ENCODE results near the gene NHLRC3.
"Not testable (repeated sequence)": the region's sequence is repeated elsewhere in the genome, so short reads cannot be mapped to it uniquely, and the experiment has no call there.

Gene NHLRC3

DNA sequence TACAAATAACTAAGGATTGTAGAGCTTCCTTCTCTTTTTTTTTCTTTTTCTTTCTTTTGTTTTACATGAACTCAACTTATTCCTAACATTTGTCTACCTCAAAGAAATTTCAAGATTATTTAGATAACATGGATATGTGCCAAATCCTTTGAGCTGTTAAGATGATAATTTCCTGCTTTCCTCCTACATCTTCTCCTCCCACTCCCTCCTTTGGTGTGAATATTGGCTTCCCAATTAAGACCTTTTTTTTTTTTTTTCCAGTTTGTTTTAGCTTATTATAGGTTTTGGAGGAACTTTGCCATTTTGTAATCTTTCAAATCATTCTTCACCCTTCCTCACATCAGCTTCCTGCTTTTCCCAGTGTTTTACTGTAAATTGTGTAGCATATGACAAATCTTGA, 10.6 kb downstream of the NHLRC3 start:
- no peak for DNase-seq

DNA sequence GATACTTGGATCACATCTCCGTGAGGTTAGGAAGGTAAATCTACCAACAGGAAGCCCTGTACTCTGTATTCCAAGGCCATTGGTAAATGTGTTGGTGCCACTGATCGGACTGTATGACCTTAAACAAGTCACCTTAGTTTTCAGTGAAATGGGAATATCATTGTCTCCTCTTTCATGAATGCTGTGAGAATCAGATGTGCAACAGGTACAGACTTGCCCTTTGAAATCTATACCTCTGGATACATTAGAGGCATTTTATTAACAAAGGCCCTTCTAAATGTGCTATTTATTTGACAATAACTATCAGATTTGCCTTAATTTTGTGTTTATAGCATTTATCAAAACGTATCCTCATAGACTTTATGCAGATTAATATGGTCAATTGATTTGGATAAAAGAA, 11.0 kb downstream of the NHLRC3 start:
- DNase-seq, result no peak

DNA sequence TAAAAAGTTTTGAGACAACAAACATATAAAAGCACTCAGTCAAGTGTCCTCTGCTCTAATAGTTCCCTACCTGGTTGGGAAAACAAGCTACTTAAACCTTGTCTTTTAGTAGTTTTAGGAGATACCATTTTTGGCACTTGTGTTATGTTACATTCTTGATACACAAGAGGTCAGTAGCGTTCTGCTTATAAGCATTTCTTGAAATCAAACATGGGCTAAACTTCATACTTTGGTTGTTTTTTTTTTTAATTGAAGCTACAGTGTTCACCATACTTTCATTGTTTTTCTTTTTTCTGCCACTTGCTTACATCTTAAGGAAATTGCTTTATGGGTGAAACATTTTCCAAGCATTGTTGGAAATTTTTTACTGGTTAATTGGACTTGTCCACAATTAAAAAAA, 12.9 kb downstream of the NHLRC3 start:
- no peak for DNase-seq

GRCh38 chr13:39052944-39053343, 14.7 kb downstream of the NHLRC3 start:
- no peak for DNase-seq

GRCh38 chr13:39054112-39054511, 15.9 kb downstream of the NHLRC3 start:
- DNase-seq, result no peak

DNA sequence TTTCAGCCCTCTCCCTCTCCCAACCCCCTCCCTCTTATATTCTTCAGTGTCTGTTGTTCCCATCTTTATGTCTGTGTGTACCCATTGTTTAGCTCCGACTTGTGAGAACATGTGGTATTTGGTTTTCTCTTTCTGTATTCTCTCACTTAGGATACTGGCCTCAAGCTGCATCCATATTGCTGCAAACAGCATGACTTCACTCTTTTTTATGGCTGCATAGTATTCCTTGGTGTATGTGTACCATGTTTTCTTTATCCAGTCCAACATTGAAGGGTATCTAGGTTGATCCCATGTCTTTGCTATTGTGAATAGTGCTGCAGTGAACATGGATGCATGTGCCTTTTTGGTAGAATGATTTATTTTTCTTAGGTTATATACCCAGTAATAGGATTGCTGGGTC, 17.8 kb downstream of the NHLRC3 start:
- no peak for DNase-seq

DNA sequence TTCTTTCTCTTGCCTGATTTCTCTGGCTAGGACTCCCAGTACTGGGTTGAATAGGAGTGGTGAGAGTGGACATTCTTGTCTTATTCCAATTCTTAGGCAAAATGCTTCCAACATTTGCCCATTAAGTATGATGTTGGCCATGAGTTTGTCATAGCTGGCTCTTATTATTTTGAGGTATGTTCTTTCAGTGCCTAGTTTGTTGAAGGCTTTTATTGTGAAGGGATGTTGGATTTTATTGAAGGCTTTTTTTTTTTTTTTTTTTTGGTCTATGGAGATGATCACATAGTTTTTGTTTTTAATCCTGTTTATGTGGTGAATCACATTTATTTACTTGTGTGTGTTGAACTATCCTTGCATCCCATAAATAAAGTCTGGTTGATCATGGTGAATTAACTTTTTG, 19.8 kb downstream of the NHLRC3 start:
- DNase-seq, result no peak

- no peak for DNase-seq
Observed at GRCh38 chr13:39062004-39062403, 23.7 kb downstream of the NHLRC3 start.

- no peak for DNase-seq
Observed at GRCh38 chr13:39072842-39073241, 34.6 kb downstream of the NHLRC3 start.

- no peak for DNase-seq
Observed at GRCh38 chr13:39073983-39074382, 35.7 kb downstream of the NHLRC3 start.

DNA sequence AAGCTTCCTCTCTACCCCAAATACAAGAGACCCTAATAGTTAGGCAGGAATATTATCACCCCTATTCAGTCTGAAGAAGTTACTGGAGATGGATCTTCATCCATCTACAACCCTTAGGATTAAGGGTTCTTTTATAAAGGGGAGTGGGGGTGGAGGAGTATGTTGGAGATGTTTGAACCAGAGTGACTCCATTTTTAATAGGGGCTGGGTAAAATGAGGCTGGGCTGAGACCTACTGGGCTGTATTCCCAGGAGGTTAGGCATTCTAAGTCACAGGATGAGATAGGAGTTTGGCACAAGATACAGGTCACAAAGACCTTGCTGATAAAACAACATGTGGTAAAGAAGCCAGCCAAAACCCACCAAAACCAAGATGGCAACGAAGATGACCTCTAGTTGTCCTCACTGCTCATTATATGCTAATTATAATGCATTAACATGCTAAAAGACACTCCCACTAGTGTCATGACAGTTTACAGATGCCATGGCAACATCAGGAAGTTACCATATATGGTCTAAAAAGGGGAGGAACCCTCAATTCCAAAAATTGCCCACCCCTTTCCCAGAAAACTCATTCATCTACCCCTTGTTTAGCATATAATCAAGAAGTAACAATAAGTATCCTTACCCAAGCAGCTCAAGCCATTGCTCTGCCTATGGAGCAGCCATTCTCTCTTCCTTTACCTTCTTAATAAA, 48.1 kb downstream of the NHLRC3 start:
- DNase-seq, result not testable (repeated sequence)

- no peak for DNase-seq
Observed at GRCh38 chr13:39091586-39091985, 53.3 kb downstream of the NHLRC3 start.

- no peak for DNase-seq
Observed at GRCh38 chr13:39095500-39095899, 57.2 kb downstream of the NHLRC3 start.

- DNase-seq, result no peak
Observed at GRCh38 chr13:39099231-39099630, 61.0 kb downstream of the NHLRC3 start.
